Myocyte (in vitro differentiated cells): ENCODE measurements around the gene CYTH1. TPM values are rescaled to one million over a fixed set of nuclear protein-coding genes. Genes with fewer than 3 reads are reported as not detected.
A peak's percentile ranks its signal among the peaks of the same experiment; 100 is the strongest.

Experiments
- DNase-seq: peaks from one replicate; pipeline ENCODE4 v3.0.0-alpha.2; 2012; ENCODE audit warnings: low read depth
- total RNA-seq: library from RNA; depleted of rRNA; stranded (reverse); fragments of >200 nt; gene quantifications from 2 replicates; pipeline ENCODE4 v1.2.3, GENCODE V29; 2014

CYTH1 gene
- total RNA-seq, 1 donor from 2014 or later: 43.0 TPM

GRCh38 chr17:78694805-78695531 lies 87.1 kb downstream of the CYTH1 start:
- no peak for DNase-seq

GRCh38 chr17:78693346-78694083 lies 88.6 kb downstream of the CYTH1 start:
- no peak for DNase-seq

GRCh38 chr17:78692460-78693010 lies 89.5 kb downstream of the CYTH1 start:
- DNase-seq: no peak

- DNase-seq: no peak
These were observed 93.0 kb downstream of the CYTH1 start for GRCh38 chr17:78689029-78689428.

GRCh38 chr17:78687944-78688343 lies 94.1 kb downstream of the CYTH1 start:
- DNase-seq: no peak

GRCh38 chr17:78687125-78687524 lies 94.9 kb downstream of the CYTH1 start:
- no peak for DNase-seq

GRCh38 chr17:78684026-78684425 lies 98.0 kb downstream of the CYTH1 start:
- DNase-seq: no peak

GRCh38 chr17:78683408-78683961 lies 98.6 kb downstream of the CYTH1 start:
- no peak for DNase-seq

- DNase-seq: no peak
These were observed 99.7 kb downstream of the CYTH1 start for GRCh38 chr17:78682363-78682762.

- DNase-seq: no peak
These were observed 101.6 kb downstream of the CYTH1 start for GRCh38 chr17:78680436-78680835.

GRCh38 chr17:78679495-78680395 lies 102.3 kb downstream of the CYTH1 start:
- peak; percentile 82 for DNase-seq

GRCh38 chr17:78678711-78679110 lies 103.4 kb downstream of the CYTH1 start:
- no peak for DNase-seq

- peak; percentile 78 for DNase-seq
These were observed 103.9 kb downstream of the CYTH1 start for GRCh38 chr17:78678222-78678557.

GRCh38 chr17:78677303-78678221 lies 104.5 kb downstream of the CYTH1 start:
- peak; percentile 92 for DNase-seq

- DNase-seq: no peak
These were observed 105.4 kb downstream of the CYTH1 start for GRCh38 chr17:78676412-78677302.

- peak; percentile 46 for DNase-seq
These were observed 106.2 kb downstream of the CYTH1 start for GRCh38 chr17:78675836-78676235.

GRCh38 chr17:78675316-78675616 lies 106.8 kb downstream of the CYTH1 start:
- DNase-seq: no peak

GRCh38 chr17:78674595-78675315 lies 107.3 kb downstream of the CYTH1 start:
- DNase-seq: no peak

- DNase-seq: no peak
These were observed 107.9 kb downstream of the CYTH1 start for GRCh38 chr17:78674156-78674555.
